RWPE1 (cell line): ENCODE data around the gene HBD.

ENCODE experiments used
- CTCF ChIA-PET: fragments of 350-600 bp; sonication (Branson Sonifier 250); formaldehyde crosslinking; extraction: SDS; loops from one replicate; lab custom pipeline; 2021; lab: Yijun Ruan, JAX
- POLR2A ChIA-PET: fragments of 400-600 bp; formaldehyde crosslinking; extraction: SDS; loops from one replicate; lab custom pipeline; 2020; ENCODE audit warnings: antibody characterized with exemption; ENCODE audit not compliant: low non-redundant PET; lab: Yijun Ruan, JAX
- DNase-seq: peaks from one replicate; pipeline ENCODE4 v3.0.0; 2012; ENCODE audit warnings: low spot score
- H3K27ac ChIP-seq: fragments of 450-650 bp; 2 replicates; pipeline ENCODE4 v1.5.1; 2017
- CTCF ChIP-seq: fragments of 450-650 bp; conservative IDR thresholded peaks from 2 replicates; pipeline ENCODE4 v1.5.1; 2017; ENCODE audit warnings: low read depth, mild to moderate bottlenecking

HBD gene

GRCh38 chr11:5279471-5280090 is 45.3 kb upstream of the HBD start:
- ChIA-PET POLR2A (no interaction called here), CTCF (no interaction called here)
- H3K27ac ChIP-seq = no peak overlapping the region
- no peak for DNase-seq
- no peak for TF ChIP-seq CTCF

- ChIA-PET POLR2A (no interaction called here), CTCF (no interaction called here)
- no peak for TF ChIP-seq CTCF
- no peak for DNase-seq
- H3K27ac ChIP-seq = no peak overlapping the region
These were observed 43.6 kb upstream of the HBD start for GRCh38 chr11:5277807-5278382.

GRCh38 chr11:5276697-5277096 is 42.4 kb upstream of the HBD start:
- no peak for DNase-seq
- POLR2A ChIA-PET = no interaction called here
- no peak for TF ChIP-seq CTCF
- H3K27ac ChIP-seq = no peak overlapping the region
- CTCF ChIA-PET = interaction anchor here (0.7 kb wide), 1 partner anchor 1480 kb away, joined by 4 read pairs; no protein-coding TSS in a partner anchor

GRCh38 chr11:5275369-5276110 is 41.3 kb upstream of the HBD start:
- TF ChIP-seq CTCF = no peak
- H3K27ac ChIP-seq = no peak overlapping the region
- DNase-seq = no peak
- POLR2A ChIA-PET = no interaction called here
- CTCF ChIA-PET = interaction anchor here (0.5 kb wide), 1 partner anchor 68 kb away, joined by 4 read pairs; no protein-coding TSS in a partner anchor

- ChIA-PET CTCF (no interaction called here), POLR2A (no interaction called here)
- H3K27ac ChIP-seq = no peak overlapping the region
- TF ChIP-seq CTCF = no peak
- no peak for DNase-seq
These were observed 40.1 kb upstream of the HBD start for GRCh38 chr11:5274395-5274794.

GRCh38 chr11:5272395-5273017 is 38.2 kb upstream of the HBD start:
- POLR2A ChIA-PET = no interaction called here
- no peak for DNase-seq
- CTCF ChIA-PET = no interaction called here
- TF ChIP-seq CTCF = no peak
- H3K27ac ChIP-seq = no peak overlapping the region
